ENCODE measurements around the gene NEDD4L.
"Not testable (repeated sequence)": the region's sequence is repeated elsewhere in the genome, so short reads cannot be mapped to it uniquely, and the experiment has no call there.

The NEDD4L gene

DNA sequence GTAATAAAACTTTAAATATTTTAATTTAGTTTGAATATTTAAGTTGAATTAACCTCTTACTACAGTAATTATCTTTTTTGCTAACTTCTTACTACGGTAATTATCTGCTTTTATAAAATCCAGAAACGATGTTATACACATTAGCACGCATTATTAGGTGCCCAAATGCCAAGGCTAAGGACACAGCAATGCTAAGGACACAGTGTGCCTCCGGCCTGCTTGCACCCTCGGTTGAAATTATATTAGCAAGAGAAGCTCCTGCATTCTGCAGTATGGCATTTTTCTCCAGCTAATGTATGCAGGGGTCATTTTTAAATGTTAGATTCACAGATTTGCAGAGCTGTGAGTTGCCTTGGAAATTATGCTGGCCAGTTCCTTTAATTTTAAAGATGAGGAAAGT, 220.0 kb downstream of the NEDD4L start:
- Histone ChIP-seq H3K4me1 (ENCODE audit: control insufficient read depth, insufficient read depth, low read length) (peaks cover 19% of the 10 kb centered on the region), H3K9me3 (ENCODE audit: control insufficient read depth, insufficient read depth, low read depth, low read length) (no peaks in the 10 kb centered on the region), H3K4me3 (ENCODE audit: low read depth, low read length) (no peak overlapping the region), H3K27ac (ENCODE audit: extremely low read depth, low read depth, low read length) (no peak overlapping the region), H3K36me3 (ENCODE audit: control insufficient read depth in 2 of 2, insufficient read depth in 1 of 2, low read length in 2 of 2) (no peaks in the 10 kb centered on the region)
- POLR2A ChIA-PET = interaction anchor here (0.7 kb wide), 1 partner anchor 10 kb away, joined by 3 read pairs; no protein-coding TSS in a partner anchor
- no peak for TF ChIP-seq ZNF561 (tag by site-specific recombination; IDR thresholded peaks at IDR 0.05; ENCODE audit: borderline replicate concordance)
- TF ChIP-seq ZNF132 (tag by site-specific recombination; IDR thresholded peaks at IDR 0.05; ENCODE audit: borderline replicate concordance) = no peak
- no peak for TF ChIP-seq ZBTB17 (tag by site-specific recombination; IDR thresholded peaks at IDR 0.05)
- no peak for TF ChIP-seq ZNF157 (tag by site-specific recombination; IDR thresholded peaks at IDR 0.05)
- no peak for TF ChIP-seq IKZF3 (tag by site-specific recombination; IDR thresholded peaks at IDR 0.05)
- CTCF ChIA-PET = interaction anchor here (0.6 to 0.7 kb wide), 3 partner anchors 9 to 446 kb away, joined by 3 to 4 read pairs (median 3); no protein-coding TSS in a partner anchor

- Histone ChIP-seq H3K36me3 (ENCODE audit: control insufficient read depth in 2 of 2, insufficient read depth in 1 of 2, low read length in 2 of 2) (no peaks in the 10 kb centered on the region), H3K27ac (ENCODE audit: extremely low read depth, low read depth, low read length) (no peak overlapping the region), H3K4me3 (ENCODE audit: low read depth, low read length) (no peak overlapping the region), H3K4me1 (ENCODE audit: control insufficient read depth, insufficient read depth, low read length) (peaks cover 19% of the 10 kb centered on the region), H3K9me3 (ENCODE audit: control insufficient read depth, insufficient read depth, low read depth, low read length) (no peaks in the 10 kb centered on the region)
- TF ChIP-seq ZNF26 (tag by site-specific recombination; IDR thresholded peaks at IDR 0.05) (no peak), ZNF792 (tag by site-specific recombination; IDR thresholded peaks at IDR 0.05) (no peak), GLIS1 (tag by site-specific recombination; IDR thresholded peaks at IDR 0.05) (no peak), ZNF776 (tag by site-specific recombination; IDR thresholded peaks at IDR 0.05; ENCODE audit: borderline replicate concordance) (no peak), ZNF514 (tag by site-specific recombination; IDR thresholded peaks at IDR 0.05) (no peak), ZSCAN30 (tag by site-specific recombination; IDR thresholded peaks at IDR 0.05) (no peak), ZSCAN23 (tag by site-specific recombination; IDR thresholded peaks at IDR 0.05) (no peak), ZNF76 (tag by site-specific recombination; IDR thresholded peaks at IDR 0.05; ENCODE audit: borderline replicate concordance, low read depth) (no peak), ZSCAN16 (tag by site-specific recombination; IDR thresholded peaks at IDR 0.05) (no peak), ZFP69B (tag by site-specific recombination; IDR thresholded peaks at IDR 0.05) (no peak), KLF16 (tag by site-specific recombination; IDR thresholded peaks at IDR 0.05) (no peak), ZNF530 (tag by site-specific recombination; IDR thresholded peaks at IDR 0.05; ENCODE audit: low read depth) (no peak), ZNF830 (tag by site-specific recombination; IDR thresholded peaks at IDR 0.05; ENCODE audit: low read depth) (no peak), ZNF529 (tag by site-specific recombination; IDR thresholded peaks at IDR 0.05; ENCODE audit: insufficient replicate concordance) (no peak), ZNF121 (tag by site-specific recombination; IDR thresholded peaks at IDR 0.05) (no peak)
- TF ChIP-seq, protein P1, sequence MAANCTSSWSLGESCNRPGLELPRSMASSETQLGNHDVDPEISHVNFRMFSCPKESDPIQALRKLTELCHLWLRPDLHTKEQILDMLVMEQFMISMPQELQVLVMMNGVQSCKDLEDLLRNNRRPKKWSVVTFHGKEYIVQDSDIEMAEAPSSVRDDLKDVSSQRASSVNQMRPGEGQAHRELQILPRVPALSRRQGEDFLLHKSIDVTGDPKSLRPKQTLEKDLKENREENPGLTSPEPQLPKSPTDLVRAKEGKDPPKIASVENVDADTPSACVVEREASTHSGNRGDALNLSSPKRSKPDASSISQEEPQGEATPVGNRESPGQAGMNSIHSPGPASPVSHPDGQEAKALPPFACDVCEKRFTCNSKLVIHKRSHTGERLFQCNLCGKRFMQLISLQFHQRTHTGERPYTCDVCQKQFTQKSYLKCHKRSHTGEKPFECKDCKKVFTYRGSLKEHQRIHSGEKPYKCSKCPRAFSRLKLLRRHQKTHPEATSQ (tag by site-specific recombination; IDR thresholded peaks at IDR 0.05) = no peak
- CTCF ChIA-PET = interaction anchor here (0.6 to 0.7 kb wide), 2 partner anchors 57 to 404 kb away, joined by 3 to 4 read pairs; no protein-coding TSS in a partner anchor
- POLR2A ChIA-PET = no interaction called here
These were observed 220.8 kb downstream of the NEDD4L start for GRCh38 chr18:58264840-58265239.

- POLR2A ChIA-PET; H3K9me3 ChIP-seq (ENCODE audit: control insufficient read depth, insufficient read depth, low read depth, low read length); CTCF ChIA-PET; H3K36me3 ChIP-seq (ENCODE audit: control insufficient read depth in 2 of 2, insufficient read depth in 1 of 2, low read length in 2 of 2); H3K27ac ChIP-seq (ENCODE audit: extremely low read depth, low read depth, low read length); H3K4me3 ChIP-seq (ENCODE audit: low read depth, low read length): not testable (repeated sequence)
- H3K4me1 ChIP-seq (ENCODE audit: control insufficient read depth, insufficient read depth, low read length) = peaks cover 25% of the 10 kb centered on the region
- peak; percentile 90 for TF ChIP-seq ZNF121 (tag by site-specific recombination; IDR thresholded peaks at IDR 0.05)
These were observed 221.5 kb downstream of the NEDD4L start for GRCh38 chr18:58265489-58265888.
